Measurements from ENCODE around the gene ALDH1L1.

Gene ALDH1L1

GRCh38 chr3:126154391-126155279 lies 25.8 kb downstream of the ALDH1L1 start:
- peak; percentile 3 for DNase-seq (ENCODE audit: low spot score)

- DNase-seq (ENCODE audit: low spot score), result peak; percentile 2
These were observed 26.6 kb downstream of the ALDH1L1 start for GRCh38 chr3:126153695-126154360.

- peak; percentile 1 for DNase-seq (ENCODE audit: low spot score)
These were observed 27.3 kb downstream of the ALDH1L1 start for GRCh38 chr3:126152901-126153694.

- peak; percentile 2 for DNase-seq (ENCODE audit: low spot score)
These were observed 27.9 kb downstream of the ALDH1L1 start for GRCh38 chr3:126152458-126152857.

- no peak for DNase-seq (ENCODE audit: low spot score)
These were observed 28.7 kb downstream of the ALDH1L1 start for GRCh38 chr3:126151562-126152302.

- no peak for DNase-seq (ENCODE audit: low spot score)
These were observed 30.3 kb downstream of the ALDH1L1 start for GRCh38 chr3:126149960-126150515.

GRCh38 chr3:126149256-126149902 lies 31.0 kb downstream of the ALDH1L1 start:
- DNase-seq (ENCODE audit: low spot score), result no peak

GRCh38 chr3:126147932-126148683 lies 32.3 kb downstream of the ALDH1L1 start:
- no peak for DNase-seq (ENCODE audit: low spot score)

GRCh38 chr3:126147147-126147931 lies 33.0 kb downstream of the ALDH1L1 start:
- no peak for DNase-seq (ENCODE audit: low spot score)

GRCh38 chr3:126146525-126147146 lies 33.8 kb downstream of the ALDH1L1 start:
- DNase-seq (ENCODE audit: low spot score), result no peak

GRCh38 chr3:126146034-126146433 lies 34.4 kb downstream of the ALDH1L1 start:
- DNase-seq (ENCODE audit: low spot score), result no peak

- no peak for DNase-seq (ENCODE audit: low spot score)
These were observed 37.7 kb downstream of the ALDH1L1 start for GRCh38 chr3:126142652-126143051.

- DNase-seq (ENCODE audit: low spot score), result no peak
These were observed 42.8 kb downstream of the ALDH1L1 start for GRCh38 chr3:126137490-126138130.

- DNase-seq (ENCODE audit: low spot score), result no peak
These were observed 43.8 kb downstream of the ALDH1L1 start for GRCh38 chr3:126136428-126137220.

- no peak for DNase-seq (ENCODE audit: low spot score)
These were observed 44.8 kb downstream of the ALDH1L1 start for GRCh38 chr3:126135406-126136076.

GRCh38 chr3:126135071-126135405 lies 45.3 kb downstream of the ALDH1L1 start:
- no peak for DNase-seq (ENCODE audit: low spot score)

All from AG08396 (cell line).